Smooth muscle cell (in vitro differentiated cells): ENCODE measurements around the gene FEN1. TPM values are rescaled to one million over a fixed set of nuclear protein-coding genes. Genes with fewer than 3 reads are reported as not detected.

ENCODE experiments used
- DNase-seq: peaks from one replicate; lab custom pipeline; 2025; ENCODE audit not compliant: unreplicated experiment; lab: John Stamatoyannopoulos, UW
- H2AFZ ChIP-seq: fragments of 200-600 bp; sonication (generic); 2 replicates; pipeline ENCODE4 v1.6.0; 2016; ENCODE audit warnings: antibody characterized with exemption, low read depth, mild to moderate bottlenecking
- H3F3A ChIP-seq: fragments of 200-600 bp; sonication (generic); 2 replicates; pipeline ENCODE4 v1.6.0; 2017; ENCODE audit warnings: antibody characterized with exemption, low read depth
- H3K27ac ChIP-seq: fragments of 200-600 bp; sonication (generic); 2 replicates; pipeline ENCODE4 v1.5.1; 2016; ENCODE audit warnings: low read depth, mild to moderate bottlenecking
- H3K27me3 ChIP-seq: fragments of 200-600 bp; sonication (generic); 2 replicates; pipeline ENCODE4 v1.6.1; 2016; ENCODE audit warnings: low read depth, mild to moderate bottlenecking
- H3K36me3 ChIP-seq: fragments of 200-600 bp; sonication (generic); 2 replicates; pipeline ENCODE4 v1.5.1; 2016; ENCODE audit warnings: low read depth
- H3K4me1 ChIP-seq: fragments of 200-600 bp; sonication (generic); 2 replicates; pipeline ENCODE4 v1.5.1; 2016; ENCODE audit warnings: low read depth
- H3K4me2 ChIP-seq: fragments of 200-600 bp; sonication (generic); 2 replicates; pipeline ENCODE4 v1.6.0; 2016; ENCODE audit warnings: mild to moderate bottlenecking
- H3K4me3 ChIP-seq: fragments of 200-600 bp; sonication (generic); 2 replicates; pipeline ENCODE4 v1.5.1; 2016; ENCODE audit warnings: mild to moderate bottlenecking
- H3K79me2 ChIP-seq: fragments of 200-600 bp; sonication (generic); 2 replicates; pipeline ENCODE4 v1.6.0; 2016; ENCODE audit warnings: low read depth, mild to moderate bottlenecking
- H3K9ac ChIP-seq: fragments of 200-600 bp; sonication (generic); 2 replicates; pipeline ENCODE4 v1.6.0; 2016; ENCODE audit warnings: low read depth
- H3K9me3 ChIP-seq: fragments of 200-600 bp; sonication (generic); replicated peaks from 2 replicates; pipeline ENCODE4 v1.5.1; 2016; ENCODE audit warnings: low read depth
- H4K20me1 ChIP-seq: fragments of 200-600 bp; sonication (generic); 2 replicates; pipeline ENCODE4 v1.6.0; 2016; ENCODE audit warnings: low read depth
- CTCF ChIP-seq: fragments of 200-600 bp; sonication (generic); IDR thresholded peaks from 2 replicates; pipeline ENCODE4 v1.5.1; 2017; ENCODE audit warnings: borderline replicate concordance, mild to moderate bottlenecking, antibody characterized with exemption; ENCODE audit not compliant: insufficient read depth, poor library complexity, severe bottlenecking
- WGBS: methylation state at CpG from one replicate; pipeline ENCODE4 v1.1.7; 2016; ENCODE audit warnings: low lambda C conversion rate; 5-methylcytosine and 5-hydroxymethylcytosine counted together
- polyA plus RNA-seq: library from polyadenylated mRNA; unstranded; fragments of >200 nt; fragmentation: Nextera tagmentation; extraction: Ambion mirVana; gene quantifications from 2 replicates; pipeline ENCODE4 v1.2.1, GENCODE V29; 2016
- total RNA-seq: library from RNA; depleted of rRNA; stranded (reverse); fragments of >200 nt; gene quantifications from 2 replicates; pipeline ENCODE4 v1.2.3, GENCODE V29; 2014

FEN1 gene
- total and polyA plus RNA-seq, 2 experiments from 2014 or later: 15.6 to 21.1 TPM

- Histone ChIP-seq H3K27ac (peak overlapping the region; percentile 85), H3K36me3 (no peaks in the 10 kb centered on the region), H3K79me2 (peaks cover 22% of the 10 kb centered on the region), H3K9me3 (no peaks in the 10 kb centered on the region), H3K4me1 (peaks cover 9% of the 10 kb centered on the region), H3K27me3 (no peaks in the 10 kb centered on the region), H3F3A (peaks cover 7% of the 10 kb centered on the region), H3K4me3 (peak overlapping the region; percentile 81), H4K20me1 (no peaks in the 10 kb centered on the region), H3K9ac (peak overlapping the region; percentile 37), H3K4me2 (peak overlapping the region; percentile 99), H2AFZ (peak overlapping the region; percentile 19)
- WGBS: 77% methylated on average over 16 of the region's 16 CpGs
- TF ChIP-seq CTCF: no peak
- no peak for DNase-seq
These were observed 21.7 kb downstream of the FEN1 start for GRCh38 chr11:61814247-61814957.

GRCh38 chr11:61814958-61815789 lies 22.5 kb downstream of the FEN1 start:
- no peaks in the 10 kb centered on the region for H3K36me3 ChIP-seq
- no peaks in the 10 kb centered on the region for H3K27me3 ChIP-seq
- TF ChIP-seq CTCF: no peak
- peak overlapping the region; percentile 84 for H3K9ac ChIP-seq
- H3K4me2 ChIP-seq: peak overlapping the region; percentile 99
- H3K4me1 ChIP-seq: peaks cover 9% of the 10 kb centered on the region
- H3F3A ChIP-seq: peaks cover 7% of the 10 kb centered on the region
- H2AFZ ChIP-seq: peak overlapping the region; percentile 33
- H3K79me2 ChIP-seq: peaks cover 24% of the 10 kb centered on the region
- WGBS: 2% methylated on average over 53 of the region's 66 CpGs
- no peaks in the 10 kb centered on the region for H3K9me3 ChIP-seq
- H3K4me3 ChIP-seq: peak overlapping the region; percentile 81
- peak overlapping the region; percentile 85 for H3K27ac ChIP-seq
- no peaks in the 10 kb centered on the region for H4K20me1 ChIP-seq
- peak; percentile 79 for DNase-seq

- peak; percentile 74 for DNase-seq
- WGBS: under 1% methylated on average over 68 of the region's 69 CpGs
These were observed 23.4 kb downstream of the FEN1 start for GRCh38 chr11:61815790-61816735.

More at GRCh38 chr11:61815790-61816735, 23.4 kb downstream of the FEN1 start:
- no peaks in the 10 kb centered on the region for H3K36me3 ChIP-seq
- H3K27ac ChIP-seq: peak overlapping the region; percentile 85
- peak overlapping the region; percentile 84 for H3K9ac ChIP-seq
- peaks cover 9% of the 10 kb centered on the region for H3K4me1 ChIP-seq
- H3K4me2 ChIP-seq: peak overlapping the region; percentile 99
- no peaks in the 10 kb centered on the region for H3K27me3 ChIP-seq
- H2AFZ ChIP-seq: peak overlapping the region; percentile 73
- no peak for TF ChIP-seq CTCF
- H3K4me3 ChIP-seq: peak overlapping the region; percentile 81
- peaks cover 24% of the 10 kb centered on the region for H3K79me2 ChIP-seq
- peaks cover 7% of the 10 kb centered on the region for H3F3A ChIP-seq
- no peaks in the 10 kb centered on the region for H3K9me3 ChIP-seq
- H4K20me1 ChIP-seq: no peaks in the 10 kb centered on the region
